Large intestine (tissue), 3 donors: ENCODE data around the gene ARID5B. TPM values are rescaled to one million over a fixed set of nuclear protein-coding genes. Genes with fewer than 3 reads are reported as not detected.

Experiments used
- DNase-seq, 2 donors: peaks; one replicate each; pipeline versions ENCODE4 v3.0.0 to v3.0.0-alpha.2; 2013
- H3K27ac ChIP-seq: one replicate; pipeline ENCODE4 v1.5.1; 2013; ENCODE audit warnings: low read length
- H3K27me3 ChIP-seq: 2 replicates; pipeline ENCODE4 v1.6.1; 2013; ENCODE audit warnings: low read length; ENCODE audit not compliant: control insufficient read depth, insufficient read depth
- H3K36me3 ChIP-seq: 2 replicates; pipeline ENCODE4 v1.6.1; 2013; ENCODE audit warnings: low read length; ENCODE audit not compliant: control insufficient read depth, insufficient read depth
- H3K4me1 ChIP-seq: one replicate; pipeline ENCODE4 v1.6.1; 2013; ENCODE audit warnings: low read length; ENCODE audit not compliant: control insufficient read depth, insufficient read depth
- H3K4me3 ChIP-seq: one replicate; pipeline ENCODE4 v1.5.1; 2013; ENCODE audit warnings: low read length
- H3K9me3 ChIP-seq: one replicate; pipeline ENCODE4 v1.6.1; 2013; ENCODE audit warnings: mild to moderate bottlenecking, low read depth, low read length, moderate library complexity; ENCODE audit not compliant: control insufficient read depth
- WGBS: methylation state at CpG from one replicate; pipeline ENCODE4 v1.1.5; 2013; ENCODE audit warnings: low lambda C conversion rate; ENCODE audit not compliant: insufficient coverage; 5-methylcytosine and 5-hydroxymethylcytosine counted together
- polyA plus RNA-seq: library from polyadenylated mRNA; unstranded; fragments of 120-200 nt; gene quantifications from one replicate; pipeline ENCODE4 v1.2.1, GENCODE V29; 2013

ARID5B gene
- polyA plus RNA-seq, 1 donor = 19.9 TPM

DNA sequence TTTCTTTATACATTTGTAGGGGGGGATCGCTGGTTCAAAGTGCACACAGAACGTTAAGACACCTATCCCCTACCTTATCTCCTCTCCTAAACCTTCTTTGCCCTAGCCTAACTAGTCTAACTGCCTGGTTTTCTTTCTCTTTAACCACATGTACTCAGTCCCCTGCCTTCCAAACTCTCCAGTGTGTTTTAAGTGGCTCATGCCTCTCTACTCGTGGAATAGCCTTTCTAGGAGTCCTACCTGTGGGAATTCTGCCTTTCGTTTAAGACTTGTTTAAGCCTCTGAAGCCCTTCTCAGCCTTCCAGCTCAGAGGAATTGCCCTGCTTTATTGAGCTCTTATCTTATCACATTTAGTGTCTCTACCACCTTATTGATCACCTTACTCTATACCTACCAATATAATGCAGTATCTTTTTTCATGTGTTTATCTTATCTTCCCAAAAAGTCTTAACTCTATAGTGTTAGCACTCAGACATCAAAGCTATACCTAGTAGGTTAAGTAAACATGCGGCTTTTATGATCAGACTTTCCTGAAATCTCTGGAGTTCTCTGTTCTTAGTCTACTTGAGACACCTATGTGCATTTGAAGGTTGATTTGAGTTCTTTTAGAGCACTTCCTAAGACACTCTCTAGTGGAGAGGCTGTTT is 50.7 kb downstream of the ARID5B start:
- Histone ChIP-seq H3K27ac (peak overlapping the region; percentile 14), H3K4me1 (peaks cover 22% of the 10 kb centered on the region), H3K36me3 (peaks cover 15% of the 10 kb centered on the region), H3K4me3 (no peak overlapping the region), H3K27me3 (no peaks in the 10 kb centered on the region), H3K9me3 (no peaks in the 10 kb centered on the region)
- DNase-seq = peak in 1 of 2 donors; percentile 73
- no CpG with 5 or more reads among the region's 5 CpGs for WGBS

DNA sequence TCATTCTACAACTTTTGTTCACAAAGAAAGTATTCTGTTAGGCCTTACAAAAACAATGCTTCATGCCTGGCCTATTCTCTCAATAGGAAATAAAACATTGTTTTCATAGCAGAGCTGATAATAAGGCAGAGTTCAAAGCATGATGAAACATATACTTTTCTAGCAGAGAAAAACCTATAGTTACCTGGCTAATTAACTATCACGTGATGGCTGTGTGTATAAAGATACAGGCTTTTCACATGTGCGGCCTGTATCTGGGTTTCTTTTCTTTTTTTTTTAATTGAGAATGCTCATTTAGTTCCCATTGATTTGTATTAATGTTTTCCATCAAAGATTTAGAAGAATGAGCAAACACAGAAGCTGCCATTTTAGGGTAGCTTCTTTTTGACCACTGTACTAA is 51.7 kb downstream of the ARID5B start:
- DNase-seq = peak in 1 of 2 donors; percentile 60
- Histone ChIP-seq H3K4me3 (no peak overlapping the region), H3K9me3 (no peaks in the 10 kb centered on the region), H3K36me3 (peaks cover 15% of the 10 kb centered on the region), H3K4me1 (peaks cover 22% of the 10 kb centered on the region), H3K27ac (peak overlapping the region; percentile 14), H3K27me3 (no peaks in the 10 kb centered on the region)
- no CpG with 5 or more reads among the region's 2 CpGs for WGBS

DNA sequence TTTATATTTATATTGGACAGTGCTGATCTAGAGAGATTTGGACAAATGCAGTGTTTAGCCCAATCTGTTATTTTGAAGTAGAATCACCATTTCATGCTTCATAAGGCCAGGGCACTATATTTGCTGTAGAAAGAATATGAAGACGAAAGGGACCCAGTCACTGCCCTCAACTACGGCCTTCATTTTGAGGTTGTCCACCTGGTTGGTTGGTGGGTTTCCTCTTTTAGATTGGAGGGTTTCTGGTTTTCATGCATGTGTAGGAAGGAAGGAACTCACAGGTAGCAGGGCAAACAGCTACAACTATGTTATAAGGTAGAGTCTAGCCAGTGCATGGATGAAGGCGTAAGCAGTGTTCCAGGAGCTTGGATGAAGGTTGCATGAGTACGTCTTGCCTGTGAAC is 56.3 kb downstream of the ARID5B start:
- Histone ChIP-seq H3K36me3 (peaks cover 7% of the 10 kb centered on the region), H3K4me3 (no peak overlapping the region), H3K9me3 (no peaks in the 10 kb centered on the region), H3K27me3 (no peaks in the 10 kb centered on the region), H3K4me1 (peaks cover 24% of the 10 kb centered on the region), H3K27ac (no peak overlapping the region)
- no CpG with 5 or more reads among the region's 4 CpGs for WGBS
- no peak for DNase-seq

DNA sequence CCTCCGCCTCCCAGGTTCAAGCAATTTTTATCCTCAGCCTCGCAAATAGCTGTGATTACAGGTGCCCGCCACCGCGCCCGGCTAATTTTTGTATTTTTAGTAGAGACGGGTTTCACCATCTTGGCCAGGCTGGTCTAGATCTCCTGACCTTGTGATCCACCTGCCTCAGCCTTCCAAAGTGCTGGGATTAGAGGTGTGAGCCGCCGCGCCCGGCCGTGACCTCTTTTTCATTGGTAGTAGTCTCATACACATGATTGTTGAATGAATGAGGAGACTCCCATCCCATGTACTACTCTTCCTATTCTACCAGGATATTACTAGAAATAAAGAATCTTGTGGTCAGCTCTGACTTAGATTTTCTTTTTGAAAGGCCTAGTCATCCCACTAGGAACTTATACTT is 56.8 kb downstream of the ARID5B start:
- no peak for DNase-seq
- WGBS = no CpG with 5 or more reads among the region's 12 CpGs
- no peaks in the 10 kb centered on the region for H3K9me3 ChIP-seq
- no peak overlapping the region for H3K27ac ChIP-seq
- H3K4me3 ChIP-seq = no peak overlapping the region
- no peaks in the 10 kb centered on the region for H3K27me3 ChIP-seq
- peaks cover 24% of the 10 kb centered on the region for H3K4me1 ChIP-seq
- H3K36me3 ChIP-seq = peaks cover 7% of the 10 kb centered on the region

DNA sequence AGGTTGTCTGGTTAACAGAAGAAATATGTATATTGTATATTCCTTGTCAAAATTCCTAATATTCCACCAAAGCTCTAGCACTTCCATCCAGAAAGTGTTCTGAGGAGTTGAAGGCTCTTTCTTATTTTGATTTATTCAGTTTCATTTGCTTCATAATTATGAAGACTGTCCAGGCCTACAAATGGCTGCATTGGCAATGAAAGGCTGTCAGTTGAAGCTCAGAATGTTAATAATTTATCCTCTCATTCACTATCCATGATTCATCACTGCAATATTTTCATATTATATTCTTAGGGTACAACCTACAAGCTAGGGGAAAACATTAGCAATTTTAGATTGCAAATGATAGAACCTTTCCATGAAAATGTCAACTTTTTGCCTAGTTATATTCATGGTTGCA is 57.3 kb downstream of the ARID5B start:
- no peak for DNase-seq
- Histone ChIP-seq H3K4me1 (peaks cover 24% of the 10 kb centered on the region), H3K27ac (no peak overlapping the region)

DNA sequence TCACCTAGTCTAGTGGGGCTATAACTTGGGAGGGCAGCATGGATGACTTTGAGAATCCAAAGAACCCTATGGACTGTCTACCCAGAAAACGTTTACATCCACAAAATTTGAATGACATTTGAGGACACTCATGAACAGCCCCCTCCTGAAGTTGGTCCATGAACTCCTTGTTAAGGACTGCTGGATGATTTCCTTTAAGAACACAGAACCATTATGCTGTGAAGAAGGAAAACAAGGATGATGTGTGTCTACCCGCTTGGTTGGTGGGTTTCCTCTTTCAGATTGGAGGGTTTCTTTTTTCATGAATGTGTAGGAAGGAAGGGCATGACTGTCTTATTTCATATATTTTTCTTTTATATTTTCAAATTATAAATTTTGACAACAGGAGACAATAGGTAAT is 58.3 kb downstream of the ARID5B start:
- Histone ChIP-seq H3K36me3 (peaks cover 7% of the 10 kb centered on the region), H3K27ac (no peak overlapping the region), H3K9me3 (no peaks in the 10 kb centered on the region), H3K4me3 (no peak overlapping the region), H3K27me3 (no peaks in the 10 kb centered on the region), H3K4me1 (peaks cover 32% of the 10 kb centered on the region)
- DNase-seq = no peak
- WGBS = no CpG with 5 or more reads among the region's 2 CpGs

More for the DNA sequence above, 57.3 kb downstream of the ARID5B start:
- no peaks in the 10 kb centered on the region for H3K27me3 ChIP-seq
- peaks cover 7% of the 10 kb centered on the region for H3K36me3 ChIP-seq
- H3K9me3 ChIP-seq = no peaks in the 10 kb centered on the region
- no peak overlapping the region for H3K4me3 ChIP-seq

DNA sequence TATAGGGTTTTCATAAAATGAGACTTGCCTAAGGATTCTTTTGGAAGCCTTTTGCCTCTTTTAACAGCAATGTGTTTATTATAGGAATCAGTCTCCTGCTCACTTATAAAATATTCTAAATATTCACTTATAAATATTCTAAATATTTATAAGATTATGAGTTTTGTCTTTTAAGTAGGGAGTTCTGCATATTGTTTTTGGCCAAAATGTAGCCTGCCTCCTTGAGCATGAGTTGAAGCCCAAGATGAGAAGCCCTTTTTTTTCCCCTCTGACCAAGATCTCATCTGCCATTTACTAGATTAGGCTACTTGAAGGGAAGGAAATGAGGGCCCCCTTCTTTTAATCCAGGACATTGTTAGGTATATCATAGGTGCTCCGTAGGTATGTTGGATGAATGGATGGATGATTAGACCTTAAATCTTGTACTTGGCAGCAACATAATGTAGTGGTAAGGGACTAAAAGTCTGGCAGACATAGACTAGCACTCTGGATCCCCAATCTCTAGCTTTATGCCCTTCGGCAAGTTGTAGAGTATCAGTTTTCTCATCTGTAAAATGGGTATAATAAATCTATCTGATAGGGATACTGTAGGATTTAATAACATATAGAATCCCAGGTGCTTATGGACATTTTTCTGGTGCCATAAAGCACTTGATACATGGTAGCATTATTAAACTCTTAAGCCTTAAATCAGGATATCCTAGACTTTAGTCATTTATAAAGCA is 59.1 kb downstream of the ARID5B start:
- peaks cover 7% of the 10 kb centered on the region for H3K36me3 ChIP-seq
- DNase-seq = no peak
- no CpG with 5 or more reads among the region's 2 CpGs for WGBS
- no peaks in the 10 kb centered on the region for H3K9me3 ChIP-seq
- no peaks in the 10 kb centered on the region for H3K27me3 ChIP-seq
- no peak overlapping the region for H3K27ac ChIP-seq
- peaks cover 36% of the 10 kb centered on the region for H3K4me1 ChIP-seq
- no peak overlapping the region for H3K4me3 ChIP-seq

DNA sequence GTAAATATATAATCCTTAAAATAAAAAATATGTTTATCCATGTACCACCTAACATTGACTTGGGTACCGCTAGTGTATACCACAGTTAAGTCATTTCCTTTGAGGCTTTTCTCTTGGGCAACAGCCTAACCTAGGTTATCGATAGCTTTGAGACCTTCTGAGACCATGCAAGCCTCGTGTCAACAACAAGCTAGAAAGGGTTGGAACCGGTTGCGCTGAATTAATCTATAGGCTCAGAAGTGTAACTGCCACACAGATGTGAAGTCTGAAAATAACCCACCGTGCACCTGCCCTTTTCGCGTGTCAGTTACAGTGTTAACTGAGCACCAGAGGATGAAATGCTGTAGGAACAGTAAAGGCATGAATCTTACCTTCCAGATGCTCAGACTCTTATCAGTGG is 59.8 kb downstream of the ARID5B start:
- Histone ChIP-seq H3K4me3 (no peak overlapping the region), H3K9me3 (no peaks in the 10 kb centered on the region), H3K36me3 (peaks cover 4% of the 10 kb centered on the region), H3K27ac (peak overlapping the region; percentile 41), H3K27me3 (no peaks in the 10 kb centered on the region), H3K4me1 (peaks cover 42% of the 10 kb centered on the region)
- WGBS = no CpG with 5 or more reads among the region's 8 CpGs
- no peak for DNase-seq

DNA sequence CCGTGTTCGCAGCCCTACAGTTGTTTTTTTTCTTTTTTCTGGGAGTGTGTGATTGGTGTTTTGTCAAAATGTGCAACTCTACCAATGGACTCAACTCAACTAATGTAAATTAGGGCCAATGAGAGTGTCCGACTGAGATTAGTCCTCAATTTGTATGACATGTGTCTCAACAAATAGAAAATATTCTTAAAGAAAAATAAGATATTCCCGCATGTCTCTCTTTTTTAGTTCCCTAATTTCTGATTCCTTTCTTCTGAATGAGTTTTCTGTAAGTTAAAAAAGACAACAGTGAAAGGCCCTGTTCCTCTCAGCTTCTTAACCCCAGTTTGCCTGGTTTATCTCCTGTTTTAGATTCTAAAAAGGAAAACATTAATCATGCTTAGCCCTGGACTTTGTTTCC is 61.5 kb downstream of the ARID5B start:
- Histone ChIP-seq H3K36me3 (peaks cover 4% of the 10 kb centered on the region), H3K27ac (peak overlapping the region; percentile 60), H3K27me3 (no peaks in the 10 kb centered on the region), H3K9me3 (no peaks in the 10 kb centered on the region), H3K4me3 (no peak overlapping the region), H3K4me1 (peaks cover 54% of the 10 kb centered on the region)
- no peak for DNase-seq
- WGBS = 20% methylated on average over 1 of the region's 4 CpGs

DNA sequence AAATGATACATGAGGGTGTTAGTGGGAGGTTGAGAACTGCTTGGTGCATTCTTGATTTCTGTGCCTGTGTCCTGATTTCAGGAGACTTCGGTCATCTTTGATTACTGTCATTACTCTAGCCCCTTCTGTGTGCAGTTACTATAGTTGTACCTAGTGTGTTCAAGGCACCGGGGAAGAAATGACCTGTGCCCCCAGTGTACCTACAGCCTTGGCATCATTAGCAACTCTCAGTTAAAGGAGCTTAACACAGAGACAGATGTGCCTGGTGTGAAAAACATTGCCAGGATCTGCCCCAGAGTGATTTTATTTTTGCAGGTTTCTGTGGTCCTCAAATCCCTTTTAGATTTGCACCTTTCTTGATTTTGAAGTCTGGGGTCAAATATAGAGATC is 62.2 kb downstream of the ARID5B start:
- DNase-seq = no peak
- Histone ChIP-seq H3K36me3 (peaks cover 4% of the 10 kb centered on the region), H3K4me1 (peaks cover 54% of the 10 kb centered on the region), H3K9me3 (no peaks in the 10 kb centered on the region), H3K27ac (peak overlapping the region; percentile 60), H3K27me3 (no peaks in the 10 kb centered on the region), H3K4me3 (no peak overlapping the region)
- WGBS = no CpG with 5 or more reads among the region's 2 CpGs
